Common myeloid progenitor, CD34-positive (primary cell): ENCODE data around the gene HAL.

Source experiments
- CTCF ChIA-PET: fragments of 350-600 bp; sonication (Branson Sonifier 250); formaldehyde crosslinking; loops from one replicate; lab custom pipeline; 2021; ENCODE audit warnings: antibody characterized with exemption; lab: Charles Lee
- POLR2A ChIA-PET: fragments of 350-600 bp; sonication (Branson Sonifier 250); formaldehyde crosslinking; loops from one replicate; lab custom pipeline; 2021; ENCODE audit warnings: antibody characterized with exemption; lab: Charles Lee
- DNase-seq, 3 donors: peaks; one replicate each; pipeline versions ENCODE4 v3.0.0 to v3.0.0-alpha.2; 2013
- H3K27ac ChIP-seq, 2 experiments: 1 replicate in 1 of 2; 2 replicates in 1 of 2; pipeline ENCODE4 v1.7.0; 2013; ENCODE audit warnings: inconsistent platforms in 2 of 2, low read length in 2 of 2, mild to moderate bottlenecking in 2 of 2, low read depth in 1 of 2, moderate library complexity in 1 of 2; ENCODE audit not compliant: severe bottlenecking in 2 of 2, insufficient read depth in 1 of 2, poor library complexity in 1 of 2
- H3K27me3 ChIP-seq, 5 experiments: replicated peaks in 2 of 5; 1 replicate in 3 of 5; 2 replicates in 2 of 5; pipeline versions ENCODE4 v1.6.1 to v1.7.0; 2013; ENCODE audit warnings: low read length in 4 of 5, mild to moderate bottlenecking in 2 of 5, moderate library complexity in 2 of 5, inconsistent platforms in 1 of 5; ENCODE audit not compliant: insufficient read depth in 5 of 5, control insufficient read depth in 4 of 5
- H3K36me3 ChIP-seq, 4 experiments: 1 replicate in 2 of 4; 2 replicates in 2 of 4; pipeline versions ENCODE4 v1.6.1 to v1.7.0; 2013; ENCODE audit warnings: low read length in 3 of 4, control low read depth in 1 of 4, mild to moderate bottlenecking in 1 of 4; ENCODE audit not compliant: control insufficient read depth in 4 of 4, insufficient read depth in 4 of 4
- H3K4me1 ChIP-seq, 4 experiments: 1 replicate in 3 of 4; 2 replicates in 1 of 4; pipeline versions ENCODE4 v1.6.1 to v1.7.1; 2013; ENCODE audit warnings: low read length in 3 of 4, mild to moderate bottlenecking in 3 of 4, control low read depth in 1 of 4, inconsistent platforms in 1 of 4, moderate library complexity in 1 of 4; ENCODE audit not compliant: control insufficient read depth in 4 of 4, insufficient read depth in 4 of 4; ENCODE audit errors: control extremely low read depth in 1 of 4
- H3K4me3 ChIP-seq, 7 experiments: 1 replicate in 4 of 7; 2 replicates in 3 of 7; pipeline versions ENCODE4 v1.5.1 to v1.7.0; 2013; ENCODE audit warnings: mild to moderate bottlenecking in 7 of 7, low read length in 6 of 7, moderate library complexity in 6 of 7, inconsistent platforms in 2 of 7, low read depth in 2 of 7, control low read depth in 1 of 7; ENCODE audit not compliant: insufficient read depth in 4 of 7, control insufficient read depth in 1 of 7; ENCODE audit errors: extremely low read depth in 1 of 7
- H3K9me3 ChIP-seq, 5 experiments: 1 replicate in 4 of 5; 2 replicates in 1 of 5; pipeline versions ENCODE4 v1.6.1 to v1.7.1; 2013; ENCODE audit warnings: low read length in 4 of 5, mild to moderate bottlenecking in 2 of 5, inconsistent platforms in 1 of 5, low read depth in 1 of 5, moderate library complexity in 1 of 5; ENCODE audit not compliant: control insufficient read depth in 4 of 5, insufficient read depth in 2 of 5; ENCODE audit errors: control extremely low read depth in 1 of 5
- WGBS: methylation state at CpG from one replicate; pipeline ENCODE4 v1.1.5; 2013; ENCODE audit not compliant: insufficient coverage; 5-methylcytosine and 5-hydroxymethylcytosine counted together

Gene HAL

GRCh38 chr12:96015672-96016071 lies 19.5 kb upstream of the HAL start:
- CTCF ChIA-PET: no interaction called here
- Histone ChIP-seq H3K27me3 (no peaks in the 10 kb centered on the region), H3K4me3 (no peak overlapping the region), H3K4me1 (no peaks in the 10 kb centered on the region), H3K9me3 (no peaks in the 10 kb centered on the region), H3K36me3 (peaks cover 33 to 74% (median 42%) of the 10 kb centered on the region in 4 experiments), H3K27ac (no peak overlapping the region)
- peak in 2 of 3 donors; percentile 39 to 42 for DNase-seq
- 82% methylated on average over 3 of the region's 5 CpGs for WGBS
- POLR2A ChIA-PET: no interaction called here

- POLR2A ChIA-PET: interaction anchor here (0.6 kb wide), 1 partner anchor 1830 kb away, joined by 3 read pairs; no protein-coding TSS in a partner anchor
- peaks cover 36 to 74% (median 47%) of the 10 kb centered on the region in 4 experiments for H3K36me3 ChIP-seq
- CTCF ChIA-PET: interaction anchor here (0.5 to 0.7 kb wide), 2 partner anchors 15 to 200 kb away, joined by 3 read pairs; no protein-coding TSS in a partner anchor
Measured at GRCh38 chr12:96014943-96015599, 18.9 kb upstream of the HAL start.

GRCh38 chr12:96007729-96008128 lies 11.6 kb upstream of the HAL start:
- ChIA-PET POLR2A (no interaction called here), CTCF (interaction anchor here (1.5 kb wide), 2 partner anchors 14 to 90 kb away, joined by 3 read pairs; no protein-coding TSS in a partner anchor)
- DNase-seq: no peak
- Histone ChIP-seq H3K4me3 (no peak overlapping the region), H3K36me3 (peaks cover 24 to 79% (median 52%) of the 10 kb centered on the region in 4 experiments), H3K27ac (no peak overlapping the region), H3K9me3 (no peaks in the 10 kb centered on the region), H3K4me1 (no peaks in the 10 kb centered on the region), H3K27me3 (no peaks in the 10 kb centered on the region)
- 100% methylated on average over 1 of the region's 1 CpG for WGBS

More at GRCh38 chr12:96014943-96015599, 18.9 kb upstream of the HAL start:
- H3K27ac ChIP-seq: no peak overlapping the region
- DNase-seq: no peak
- H3K9me3 ChIP-seq: no peaks in the 10 kb centered on the region
- H3K4me3 ChIP-seq: no peak overlapping the region
- 100% methylated on average over 1 of the region's 3 CpGs for WGBS
- no peaks in the 10 kb centered on the region for H3K4me1 ChIP-seq
- H3K27me3 ChIP-seq: no peaks in the 10 kb centered on the region

- Histone ChIP-seq H3K27me3 (no peaks in the 10 kb centered on the region), H3K36me3 (peaks cover 17 to 74% (median 43%) of the 10 kb centered on the region in 4 experiments), H3K27ac (no peak overlapping the region), H3K4me3 (no peak overlapping the region), H3K9me3 (no peaks in the 10 kb centered on the region), H3K4me1 (no peaks in the 10 kb centered on the region)
- no CpG with 5 or more reads among the region's 1 CpG for WGBS
- no peak for DNase-seq
- ChIA-PET POLR2A (interaction anchor here (0.6 kb wide), 1 partner anchor 53 kb away, joined by 4 read pairs; no protein-coding TSS in a partner anchor), CTCF (interaction anchor here (0.9 to 1.5 kb wide), 3 partner anchors 10 to 89 kb away, joined by 3 read pairs; no protein-coding TSS in a partner anchor)
Measured at GRCh38 chr12:96006727-96007126, 10.6 kb upstream of the HAL start.

- CTCF ChIA-PET: interaction anchor here (0.7 to 6.0 kb wide), 3 partner anchors 11 to 101 kb away, joined by 3 to 51 read pairs (median 16); no protein-coding TSS in a partner anchor
Measured at GRCh38 chr12:96000858-96001257, 4.7 kb upstream of the HAL start.

GRCh38 chr12:95999484-95999883 lies 3.3 kb upstream of the HAL start:
- no peak for DNase-seq
- H3K4me1 ChIP-seq: peaks cover 0 to 9% (median 5%) of the 10 kb centered on the region in 4 experiments
- peaks cover 2 to 27% (median 12%) of the 10 kb centered on the region in 4 experiments for H3K36me3 ChIP-seq
- no peak overlapping the region for H3K4me3 ChIP-seq
- no peak overlapping the region for H3K27ac ChIP-seq
- WGBS: no CpG with 5 or more reads among the region's 5 CpGs
- ChIA-PET POLR2A (no interaction called here), CTCF (interaction anchor here (0.6 to 6.0 kb wide), 12 partner anchors 10 to 82 kb away, joined by 3 to 51 read pairs (median 4); partner anchors contain the start of genes AMDHD1 and CCDC38)
- H3K9me3 ChIP-seq: no peaks in the 10 kb centered on the region
- no peaks in the 10 kb centered on the region for H3K27me3 ChIP-seq

More at GRCh38 chr12:96000858-96001257, 4.7 kb upstream of the HAL start:
- POLR2A ChIA-PET: no interaction called here
- H3K27me3 ChIP-seq: no peaks in the 10 kb centered on the region
- H3K4me3 ChIP-seq: no peak overlapping the region
- no peaks in the 10 kb centered on the region for H3K9me3 ChIP-seq
- peaks cover 0 to 9% (median 5%) of the 10 kb centered on the region in 4 experiments for H3K4me1 ChIP-seq
- 100% methylated on average over 2 of the region's 5 CpGs for WGBS
- no peak for DNase-seq
- H3K27ac ChIP-seq: no peak overlapping the region
- H3K36me3 ChIP-seq: peaks cover 4 to 41% (median 23%) of the 10 kb centered on the region in 4 experiments
